DMS53 treated with DMSO at 0.1 percent for 48 hours (cell line): ENCODE data around the gene STPG4.
"Not testable (repeated sequence)": the region's sequence is repeated elsewhere in the genome, so short reads cannot be mapped to it uniquely, and the experiment has no call there.

Source experiments
- DNase-seq: peaks from one replicate; lab custom pipeline; 2025; ENCODE audit not compliant: unreplicated experiment; lab: John Stamatoyannopoulos, UW

Gene STPG4

GRCh38 chr2:47155091-47155876 lies at the start of gene STPG4:
TSS of gene STPG4 (minus strand) at chr2:47155308. CDS start at chr2:47155251, 57 bp downstream.
- DNase-seq = no peak

- DNase-seq = no peak
Measured at GRCh38 chr2:47204691-47205090, 49.6 kb upstream of the STPG4 start.

- DNase-seq = no peak
Measured at GRCh38 chr2:47203995-47204394, 48.9 kb upstream of the STPG4 start.

- no peak for DNase-seq
Measured at GRCh38 chr2:47201224-47201623, 46.1 kb upstream of the STPG4 start.

GRCh38 chr2:47198985-47199451 lies 43.9 kb upstream of the STPG4 start:
- no peak for DNase-seq

GRCh38 chr2:47196499-47196898 lies 41.4 kb upstream of the STPG4 start:
- DNase-seq = no peak

GRCh38 chr2:47196046-47196445 lies 40.9 kb upstream of the STPG4 start:
- DNase-seq = no peak

GRCh38 chr2:47195148-47195547 lies 40.0 kb upstream of the STPG4 start:
- DNase-seq = no peak

GRCh38 chr2:47194410-47194809 lies 39.3 kb upstream of the STPG4 start:
- DNase-seq = no peak

- DNase-seq = no peak
Measured at GRCh38 chr2:47193607-47194006, 38.5 kb upstream of the STPG4 start.

GRCh38 chr2:47190188-47190881 lies 35.2 kb upstream of the STPG4 start:
- DNase-seq = peak; percentile 95

- no peak for DNase-seq
Measured at GRCh38 chr2:47189635-47190034, 34.5 kb upstream of the STPG4 start.

- no peak for DNase-seq
Measured at GRCh38 chr2:47187069-47187468, 32.0 kb upstream of the STPG4 start.

- no peak for DNase-seq
Measured at GRCh38 chr2:47186351-47186750, 31.2 kb upstream of the STPG4 start.

GRCh38 chr2:47185098-47185497 lies 30.0 kb upstream of the STPG4 start:
- DNase-seq = not testable (repeated sequence)

- no peak for DNase-seq
Measured at GRCh38 chr2:47181176-47181575, 26.1 kb upstream of the STPG4 start.

- no peak for DNase-seq
Measured at GRCh38 chr2:47180531-47180930, 25.4 kb upstream of the STPG4 start.

GRCh38 chr2:47179388-47179787 lies 24.3 kb upstream of the STPG4 start:
- no peak for DNase-seq

GRCh38 chr2:47178341-47178740 lies 23.2 kb upstream of the STPG4 start:
- DNase-seq = no peak

- DNase-seq = no peak
Measured at GRCh38 chr2:47177043-47177565, 22.0 kb upstream of the STPG4 start.

- DNase-seq = no peak
Measured at GRCh38 chr2:47174733-47175361, 19.7 kb upstream of the STPG4 start.
